Right lobe of liver (tissue), 4 donors: ENCODE data around the gene BEGAIN.

Experiments used
- CTCF ChIP-seq, 4 donors: fragments of 200-600 bp in 3 of 4; fragments of 450-650 bp in 1 of 4; IDR thresholded peaks; one replicate each; pipeline versions ENCODE4 v1.5.1 to v1.8.0; 2016 to 2022; ENCODE audit warnings: antibody characterized with exemption in 4 of 4, mild to moderate bottlenecking in 2 of 4
- POLR2A ChIP-seq: fragments of 450-650 bp; IDR thresholded peaks from one replicate; pipeline ENCODE4 v1.6.1; 2017; ENCODE audit warnings: antibody characterized with exemption, mild to moderate bottlenecking
- donor health status: DM: no; HTN: no; CAD: no.
- donor health status: DM: no; HTN: no; CAD: no.
- donor health status: DM: no; HTN: yes; CAD: no.

- TF ChIP-seq CTCF (IDR thresholded peaks at IDR 0.05) (no peak), POLR2A (no peak)
Measured at GRCh38 chr14:100604121-100604501, 16.9 kb upstream of the BEGAIN start.
